IPS DF 19.7 (cell line): ENCODE data around the gene DFFB.
"Not testable (repeated sequence)": the region's sequence is repeated elsewhere in the genome, so short reads cannot be mapped to it uniquely, and the experiment has no call there.

Experiments
- DNase-seq: peaks from one replicate; pipeline ENCODE4 v3.0.0-alpha.2; 2013; ENCODE audit warnings: low read depth, low spot score

Gene DFFB

DNA sequence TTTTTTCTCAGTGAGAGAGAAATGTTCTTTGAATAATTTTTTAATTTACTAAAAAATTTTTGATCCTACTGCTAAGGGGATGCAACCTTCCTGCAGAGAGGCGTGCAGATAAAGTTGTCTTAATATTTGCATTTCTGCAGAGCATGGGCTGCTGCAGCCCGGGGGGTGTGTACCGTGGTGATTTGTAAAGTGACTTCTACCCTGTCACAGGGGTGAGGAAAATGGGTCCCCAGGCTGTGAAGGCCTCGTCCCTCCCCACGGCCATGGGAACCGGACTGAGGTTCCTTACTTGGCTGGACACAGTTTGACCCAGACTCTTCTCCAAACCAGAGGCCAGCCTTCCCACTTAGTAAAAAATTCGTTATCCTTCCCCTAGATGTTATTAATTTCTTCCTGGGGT lies 52.3 kb downstream of the DFFB start:
- DNase-seq = no peak

- DNase-seq = no peak
These were observed 52.9 kb downstream of the DFFB start for GRCh38 chr1:3910049-3910731.

GRCh38 chr1:3910857-3911845 lies 53.9 kb downstream of the DFFB start:
- DNase-seq = no peak

GRCh38 chr1:3911981-3912808 lies 54.9 kb downstream of the DFFB start:
- DNase-seq = no peak

DNA sequence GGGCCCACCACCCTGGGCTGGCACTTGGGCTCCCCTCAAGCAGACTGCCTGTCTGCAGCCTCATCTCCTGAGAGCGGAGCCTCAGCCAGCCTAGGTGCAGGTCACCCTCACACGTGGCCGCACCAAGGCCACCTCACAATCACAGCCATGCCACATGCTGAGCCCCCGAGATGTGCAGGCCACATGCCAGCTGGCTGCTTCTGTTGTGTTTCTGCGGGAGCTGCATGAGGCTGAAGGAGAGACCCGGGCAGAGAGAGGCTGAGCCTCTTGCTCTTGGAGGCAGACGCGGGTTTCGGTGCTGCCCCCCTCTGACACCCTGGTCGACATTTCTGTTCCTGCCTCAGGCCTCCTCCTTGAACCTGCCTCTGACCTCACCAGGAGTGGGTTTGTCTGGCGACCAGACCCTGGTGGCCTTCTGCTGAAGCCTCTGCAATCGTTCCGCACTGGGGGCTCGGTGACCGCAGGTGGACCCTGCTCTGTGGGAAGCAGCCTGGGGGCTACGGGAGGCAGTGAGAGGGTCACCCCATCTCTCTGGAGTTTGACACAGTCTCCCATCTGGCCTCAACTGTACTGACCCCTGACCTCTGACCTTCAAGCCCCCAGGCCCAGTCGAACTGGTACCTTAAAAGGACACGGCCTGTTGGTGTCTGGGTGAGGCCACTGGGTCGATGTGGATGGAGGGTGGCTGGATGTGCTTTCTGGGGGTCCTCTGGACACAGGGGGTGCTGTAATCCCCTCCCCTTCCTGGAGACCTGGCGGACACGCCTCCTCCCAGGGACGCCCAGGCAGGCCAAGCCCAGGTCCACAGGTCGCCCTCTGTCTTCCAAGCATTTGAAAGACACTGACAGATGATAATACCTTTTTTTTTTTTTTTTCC lies 55.8 kb downstream of the DFFB start:
- DNase-seq = no peak

GRCh38 chr1:3914331-3914851 lies 57.1 kb downstream of the DFFB start:
- no peak for DNase-seq

- no peak for DNase-seq
These were observed 57.6 kb downstream of the DFFB start for GRCh38 chr1:3914911-3915310.

GRCh38 chr1:3915551-3916121 lies 58.4 kb downstream of the DFFB start:
- no peak for DNase-seq

GRCh38 chr1:3917761-3918160 lies 60.5 kb downstream of the DFFB start:
- no peak for DNase-seq

- not testable (repeated sequence) for DNase-seq
These were observed 61.1 kb downstream of the DFFB start for GRCh38 chr1:3918359-3918758.

DNA sequence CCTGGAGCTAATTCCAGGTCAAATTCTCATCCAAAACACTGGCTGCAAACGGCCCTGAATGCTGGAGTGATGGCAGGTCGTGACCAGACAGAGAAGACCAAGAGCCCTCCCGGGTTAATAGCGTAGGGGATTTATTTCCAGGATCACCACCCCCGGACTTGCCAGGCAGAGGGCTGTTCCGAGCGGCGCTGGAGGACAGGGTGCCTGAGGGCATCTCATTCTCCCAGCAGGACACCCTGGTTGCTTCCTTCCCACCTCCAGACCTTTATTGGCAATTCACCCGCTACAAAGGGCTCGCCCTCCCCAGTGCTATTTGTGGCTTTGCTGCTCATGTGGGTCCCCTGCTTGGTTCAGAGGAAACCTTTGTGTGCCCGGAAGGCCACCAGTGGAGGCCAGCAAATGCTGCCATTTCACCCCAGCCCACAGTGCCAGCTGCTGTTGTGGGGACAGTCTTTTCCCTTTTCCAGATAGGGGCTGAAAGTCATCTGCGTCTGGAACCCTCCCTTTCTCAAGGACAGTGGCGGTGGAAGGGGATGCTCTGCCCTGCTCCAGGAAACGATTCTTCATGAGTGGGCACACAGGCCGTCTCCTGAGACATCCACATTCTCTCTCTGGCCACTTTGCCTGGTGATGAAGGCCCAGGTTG lies 61.8 kb downstream of the DFFB start:
- no peak for DNase-seq

DNA sequence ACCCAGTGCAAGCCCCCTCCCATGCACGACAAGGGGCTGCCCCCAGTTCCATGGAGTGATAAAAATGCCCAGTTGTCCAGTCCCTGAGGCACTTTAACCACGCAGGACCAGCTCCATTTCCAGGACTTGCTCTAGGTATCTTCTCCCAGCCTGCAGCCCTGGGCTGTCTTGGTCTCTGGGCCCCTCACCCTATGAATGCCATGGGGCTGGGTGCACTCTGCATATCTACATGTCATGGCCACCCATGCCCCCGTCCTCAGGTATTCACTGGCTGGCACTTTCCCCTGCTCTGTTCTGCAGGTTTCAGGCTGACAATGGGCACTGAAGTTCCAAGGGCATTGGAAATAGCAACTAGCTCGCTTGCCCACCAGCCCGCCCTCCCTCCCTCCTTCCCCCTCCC lies 62.4 kb downstream of the DFFB start:
- DNase-seq = no peak

DNA sequence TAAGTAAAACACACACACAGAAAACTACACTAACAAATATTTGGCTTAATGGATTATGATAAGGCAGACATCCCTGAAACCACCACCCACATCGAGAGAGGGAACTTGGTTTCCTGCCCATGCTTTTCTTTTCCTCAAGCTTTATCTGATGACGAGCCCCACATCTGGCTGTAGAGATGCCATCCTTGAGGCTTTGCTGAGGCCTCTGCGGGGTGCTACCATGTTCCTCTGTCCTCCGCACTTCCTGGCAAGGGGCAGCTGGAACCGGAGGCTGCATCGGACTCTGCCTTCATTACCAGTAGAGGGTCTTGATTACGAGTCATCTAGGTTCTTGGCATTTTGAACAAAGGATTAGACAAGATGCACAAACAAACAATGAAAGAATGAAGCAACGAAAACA lies 64.5 kb downstream of the DFFB start:
- DNase-seq = no peak

- no peak for DNase-seq
These were observed 65.0 kb downstream of the DFFB start for GRCh38 chr1:3922201-3922725.

DNA sequence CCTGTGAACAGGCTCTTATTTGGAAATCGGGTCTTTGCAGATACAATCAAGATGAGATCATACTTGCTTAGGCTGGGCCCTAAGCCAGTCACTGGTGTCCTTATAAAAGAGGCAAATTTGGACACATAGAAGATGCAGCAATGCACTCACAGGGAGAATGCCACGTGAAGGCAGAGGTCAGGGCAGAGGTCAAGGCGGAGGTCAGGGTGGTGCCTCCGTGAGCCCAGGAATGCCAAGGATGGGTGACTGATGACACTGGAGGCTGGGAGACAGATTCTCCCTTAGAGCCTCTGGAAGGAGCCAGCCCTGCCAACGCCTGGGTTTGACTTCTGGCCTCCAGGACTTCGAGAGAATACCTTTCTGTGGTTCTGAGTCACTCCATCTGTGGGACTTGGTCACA lies 65.6 kb downstream of the DFFB start:
- DNase-seq = no peak

- DNase-seq = no peak
These were observed 66.3 kb downstream of the DFFB start for GRCh38 chr1:3923378-3924185.

- DNase-seq = no peak
These were observed 67.0 kb downstream of the DFFB start for GRCh38 chr1:3924186-3924824.

DNA sequence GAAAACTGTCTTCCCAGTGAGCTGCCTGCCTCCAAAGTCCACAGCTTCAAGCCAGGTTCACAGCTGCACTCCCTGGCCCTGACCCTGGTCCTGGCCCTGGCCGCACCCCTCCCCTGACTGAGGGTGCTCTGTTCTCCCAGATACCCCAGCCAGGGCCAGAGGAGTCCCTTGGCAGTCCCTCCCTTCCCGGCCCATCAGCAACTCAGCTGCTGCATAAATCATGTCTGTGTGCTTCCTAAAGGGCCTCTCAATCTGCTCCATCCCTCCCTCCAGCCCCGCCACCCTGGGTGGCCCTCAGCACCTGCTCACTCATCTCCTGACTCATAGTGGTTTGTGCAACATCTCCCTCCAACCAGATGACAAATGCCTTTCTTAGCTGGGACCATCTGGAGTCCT lies 67.5 kb downstream of the DFFB start:
- no peak for DNase-seq
